Caco-2 (cell line): Measurements from ENCODE around the gene SEPTIN12. TPM values are rescaled to one million over a fixed set of nuclear protein-coding genes. Genes with fewer than 3 reads are reported as not detected.

Experiments used
- BruUV-seq: library from RNA; stranded (reverse); fragments of 400-500 nt; replicated peaks from 2 replicates; lab custom pipeline; 2021; lab: Mats Ljungman, UMichigan
- CTCF ChIA-PET: fragments of 300-600 bp; sonication (Branson Sonifier 250); formaldehyde crosslinking; loops from one replicate; lab custom pipeline; 2022; ENCODE audit warnings: antibody characterized with exemption; lab: Charles Lee
- POLR2A ChIA-PET: fragments of 300-600 bp; sonication (Branson Sonifier 250); formaldehyde crosslinking; loops from one replicate; lab custom pipeline; 2022; ENCODE audit warnings: antibody characterized with exemption; lab: Charles Lee
- DNase-seq, 2 experiments: peaks; one replicate each; pipeline versions ENCODE4 v3.0.0 to v3.0.0-alpha.2; 2020 to 2022
- H3K27me3 ChIP-seq: replicated peaks from 2 replicates; pipeline ENCODE4 v1.6.0; 2011; ENCODE audit warnings: low read length; ENCODE audit not compliant: control insufficient read depth, insufficient read depth
- H3K36me3 ChIP-seq: 2 replicates; pipeline ENCODE4 v1.5.1; 2011; ENCODE audit warnings: low read length; ENCODE audit not compliant: control insufficient read depth, insufficient read depth
- H3K4me1 ChIP-seq: fragments of 250-450 bp; sonication (Bioruptor Pico); 2 replicates; pipeline ENCODE4 v1.5.1; 2020; ENCODE audit warnings: mild to moderate bottlenecking
- H3K4me3 ChIP-seq: 2 replicates; pipeline ENCODE4 v1.5.1; 2011; ENCODE audit warnings: low read depth, mild to moderate bottlenecking, control low read depth, low read length
- H3K9me3 ChIP-seq: fragments of 250-450 bp; sonication (Bioruptor Pico); 2 replicates; pipeline ENCODE4 v1.5.1; 2020; ENCODE audit warnings: mild to moderate bottlenecking, moderate library complexity
- H3K27ac Mint-ChIP-seq: one replicate; pipeline ENCODE4 v1.8.0; 2022; ENCODE audit warnings: mixed read lengths; ENCODE audit not compliant: unreplicated experiment
- H3K27me3 Mint-ChIP-seq: one replicate; pipeline ENCODE4 v1.8.0; 2022; ENCODE audit warnings: mixed read lengths; ENCODE audit not compliant: insufficient read depth, unreplicated experiment
- H3K36me3 Mint-ChIP-seq: one replicate; pipeline ENCODE4 v1.8.0; 2022; ENCODE audit warnings: mild to moderate bottlenecking, mixed read lengths; ENCODE audit not compliant: insufficient read depth, unreplicated experiment
- H3K4me1 Mint-ChIP-seq: one replicate; pipeline ENCODE4 v1.8.0; 2022; ENCODE audit warnings: low read depth, mixed read lengths; ENCODE audit not compliant: unreplicated experiment
- H3K4me3 Mint-ChIP-seq: one replicate; pipeline ENCODE4 v1.8.0; 2022; ENCODE audit warnings: mild to moderate bottlenecking, moderate library complexity, mixed read lengths; ENCODE audit not compliant: unreplicated experiment
- H3K9me3 Mint-ChIP-seq: one replicate; pipeline ENCODE4 v1.8.0; 2022; ENCODE audit warnings: mixed read lengths; ENCODE audit not compliant: unreplicated experiment
- intact Hi-C: fragments of 100-400 bp; cut with micrococcal nuclease; formaldehyde crosslinking; loops from one replicate; pipeline ENCODE4 v1.10.0; 2022; ENCODE audit not compliant: unreplicated experiment
- total RNA-seq: library from RNA; stranded (reverse); gene quantifications from 2 replicates; pipeline ENCODE4 v1.2.3, GENCODE V29; 2022
- TF ChIP-seq, protein P1 (sequence below), 2 experiments: fragments of 200-600 bp in 1 of 2; IDR thresholded peaks; 1 replicate in 1 of 2; 2 replicates in 1 of 2; pipeline versions ENCODE4 v1.5.1 to v1.8.0; 2011 to 2022; ENCODE audit warnings: antibody characterized with exemption in 1 of 2, control low read depth in 1 of 2, inconsistent platforms in 1 of 2, low read depth in 1 of 2, low read length in 1 of 2, mild to moderate bottlenecking in 1 of 2, moderate library complexity in 1 of 2; ENCODE audit not compliant: insufficient read depth in 1 of 2, severe bottlenecking in 1 of 2, unreplicated experiment in 1 of 2

SEPTIN12 gene
- total RNA-seq, 1 experiment from 2014 or later = not detected

- no peaks in the 10 kb centered on the region for H3K9me3 Mint-ChIP-seq
- intact Hi-C loops = no loop called here
- H3K9me3 ChIP-seq = no peaks in the 10 kb centered on the region
- H3K36me3 Mint-ChIP-seq = peaks cover 88% of the 10 kb centered on the region
- no TSS peak for BruUV-seq
- H3K4me3 Mint-ChIP-seq = no peak overlapping the region
- TF ChIP-seq, protein P1, sequence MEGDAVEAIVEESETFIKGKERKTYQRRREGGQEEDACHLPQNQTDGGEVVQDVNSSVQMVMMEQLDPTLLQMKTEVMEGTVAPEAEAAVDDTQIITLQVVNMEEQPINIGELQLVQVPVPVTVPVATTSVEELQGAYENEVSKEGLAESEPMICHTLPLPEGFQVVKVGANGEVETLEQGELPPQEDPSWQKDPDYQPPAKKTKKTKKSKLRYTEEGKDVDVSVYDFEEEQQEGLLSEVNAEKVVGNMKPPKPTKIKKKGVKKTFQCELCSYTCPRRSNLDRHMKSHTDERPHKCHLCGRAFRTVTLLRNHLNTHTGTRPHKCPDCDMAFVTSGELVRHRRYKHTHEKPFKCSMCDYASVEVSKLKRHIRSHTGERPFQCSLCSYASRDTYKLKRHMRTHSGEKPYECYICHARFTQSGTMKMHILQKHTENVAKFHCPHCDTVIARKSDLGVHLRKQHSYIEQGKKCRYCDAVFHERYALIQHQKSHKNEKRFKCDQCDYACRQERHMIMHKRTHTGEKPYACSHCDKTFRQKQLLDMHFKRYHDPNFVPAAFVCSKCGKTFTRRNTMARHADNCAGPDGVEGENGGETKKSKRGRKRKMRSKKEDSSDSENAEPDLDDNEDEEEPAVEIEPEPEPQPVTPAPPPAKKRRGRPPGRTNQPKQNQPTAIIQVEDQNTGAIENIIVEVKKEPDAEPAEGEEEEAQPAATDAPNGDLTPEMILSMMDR (IDR thresholded peaks at IDR 0.05; ENCODE audit: insufficient read depth in 1 of 2, low read depth in 1 of 2, low read length in 1 of 2, severe bottlenecking in 1 of 2, unreplicated experiment in 1 of 2) = peak; percentile 14 to 24
- H3K4me1 ChIP-seq = no peaks in the 10 kb centered on the region
- H3K27me3 Mint-ChIP-seq = no peaks in the 10 kb centered on the region
- POLR2A ChIA-PET = no interaction called here
- CTCF ChIA-PET = interaction anchor here (0.6 to 0.7 kb wide), 5 partner anchors 12 to 283 kb away, joined by 3 to 6 read pairs (median 4); partner anchors contain the start of genes ANKS3, DNAAF8, ROGDI and ZNF500
- H3K4me1 Mint-ChIP-seq = no peaks in the 10 kb centered on the region
- no peak overlapping the region for H3K4me3 ChIP-seq
- DNase-seq = no peak
- peaks cover 1% of the 10 kb centered on the region; the same call in 1 of the 2 replicates for H3K36me3 ChIP-seq
- no peaks in the 10 kb centered on the region for H3K27me3 ChIP-seq
- H3K27ac Mint-ChIP-seq = no peak overlapping the region
These were observed 26.5 kb upstream of the SEPTIN12 start for GRCh38 chr16:4814542-4815173.

DNA sequence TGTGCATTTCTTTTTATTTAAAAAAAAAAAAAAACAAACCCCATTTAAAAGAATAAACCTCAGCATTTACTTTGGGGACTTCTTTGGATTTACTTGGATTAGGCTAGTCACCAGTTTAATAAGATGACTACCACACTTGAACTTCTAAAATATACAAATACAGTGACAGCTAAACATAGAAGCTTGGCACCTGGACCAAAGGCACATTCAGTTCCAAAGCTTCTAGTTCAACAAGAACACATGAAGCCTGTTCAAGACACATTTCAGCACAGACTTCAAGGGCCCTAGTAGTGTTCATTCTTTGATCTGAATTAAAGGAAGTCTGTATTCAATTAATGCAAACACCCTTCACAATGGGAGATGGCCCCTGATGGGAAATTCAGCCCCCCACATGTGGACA lies 25.9 kb upstream of the SEPTIN12 start:
- ChIA-PET CTCF (interaction anchor here (0.7 kb wide), 1 partner anchor 102 kb away, joined by 3 read pairs; no protein-coding TSS in a partner anchor), POLR2A (no interaction called here)
- Mint-ChIP-seq H3K9me3 (no peaks in the 10 kb centered on the region), H3K4me1 (no peaks in the 10 kb centered on the region), H3K27ac (no peak overlapping the region), H3K27me3 (no peaks in the 10 kb centered on the region), H3K36me3 (peaks cover 93% of the 10 kb centered on the region), H3K4me3 (no peak overlapping the region)
- DNase-seq = no peak
- Histone ChIP-seq H3K9me3 (no peaks in the 10 kb centered on the region), H3K36me3 (peaks cover 1% of the 10 kb centered on the region; the same call in 1 of the 2 replicates), H3K27me3 (no peaks in the 10 kb centered on the region), H3K4me3 (no peak overlapping the region), H3K4me1 (no peaks in the 10 kb centered on the region)
- TF ChIP-seq, protein P1 (IDR thresholded peaks at IDR 0.05; ENCODE audit: insufficient read depth in 1 of 2, low read depth in 1 of 2, low read length in 1 of 2, severe bottlenecking in 1 of 2, unreplicated experiment in 1 of 2) = no peak
- intact Hi-C loops = no loop called here
- BruUV-seq = no TSS peak

- H3K36me3 Mint-ChIP-seq = peaks cover 93% of the 10 kb centered on the region
- DNase-seq = no peak
These were observed 25.3 kb upstream of the SEPTIN12 start for GRCh38 chr16:4813251-4814003.

More at GRCh38 chr16:4813251-4814003, 25.3 kb upstream of the SEPTIN12 start:
- Histone ChIP-seq H3K36me3 (peaks cover 1% of the 10 kb centered on the region; the same call in 1 of the 2 replicates), H3K4me3 (no peak overlapping the region), H3K27me3 (no peaks in the 10 kb centered on the region), H3K9me3 (no peaks in the 10 kb centered on the region), H3K4me1 (no peaks in the 10 kb centered on the region)
- Mint-ChIP-seq H3K27me3 (no peaks in the 10 kb centered on the region), H3K27ac (no peak overlapping the region), H3K9me3 (no peaks in the 10 kb centered on the region), H3K4me1 (no peaks in the 10 kb centered on the region), H3K4me3 (no peak overlapping the region)
- BruUV-seq = no TSS peak
- TF ChIP-seq, protein P1 (IDR thresholded peaks at IDR 0.05; ENCODE audit: insufficient read depth in 1 of 2, low read depth in 1 of 2, low read length in 1 of 2, severe bottlenecking in 1 of 2, unreplicated experiment in 1 of 2) = no peak
- ChIA-PET CTCF (interaction anchor here (0.7 kb wide), 1 partner anchor 103 kb away, joined by 3 read pairs; no protein-coding TSS in a partner anchor), POLR2A (no interaction called here)
- intact Hi-C loops = no loop called here
